Measurements from ENCODE around the gene EARS2.
"Not testable (repeated sequence)": the region's sequence is repeated elsewhere in the genome, so short reads cannot be mapped to it uniquely, and the experiment has no call there.

Gene EARS2

DNA sequence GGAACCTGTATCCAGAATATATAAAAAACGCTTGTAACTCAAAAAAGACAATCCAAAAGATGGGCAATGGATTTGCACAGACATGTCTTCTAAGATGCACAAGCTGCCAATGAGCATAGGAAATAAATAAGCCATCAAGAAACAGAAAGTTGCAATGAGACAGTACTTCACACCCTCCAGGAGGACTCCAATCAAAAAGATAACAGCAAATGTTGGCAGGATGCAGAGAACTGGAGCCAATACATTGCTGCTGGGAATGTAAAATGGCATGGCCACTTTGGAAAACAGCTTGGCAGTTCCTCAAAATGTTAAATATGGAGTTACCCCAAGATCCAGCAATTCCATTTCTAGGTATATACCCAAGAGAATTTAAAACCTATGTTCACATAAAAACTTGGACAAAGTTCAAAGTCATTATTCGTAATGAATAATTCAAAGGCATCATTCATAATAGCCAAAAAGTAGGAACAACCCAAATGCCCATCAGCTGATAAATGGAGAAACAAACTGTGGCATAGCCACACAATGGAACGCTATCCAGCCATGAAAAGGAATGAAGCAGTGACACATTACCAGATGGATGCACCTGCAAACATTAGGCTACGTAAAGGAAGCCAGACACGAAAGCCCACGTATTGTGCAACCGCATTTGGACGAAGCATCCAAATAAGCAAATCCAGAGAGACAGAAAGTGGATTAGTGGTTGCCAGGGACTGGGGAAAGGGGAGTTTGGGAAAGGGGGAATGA lies 72.5 kb downstream of the EARS2 start:
- DNase-seq = no peak

DNA sequence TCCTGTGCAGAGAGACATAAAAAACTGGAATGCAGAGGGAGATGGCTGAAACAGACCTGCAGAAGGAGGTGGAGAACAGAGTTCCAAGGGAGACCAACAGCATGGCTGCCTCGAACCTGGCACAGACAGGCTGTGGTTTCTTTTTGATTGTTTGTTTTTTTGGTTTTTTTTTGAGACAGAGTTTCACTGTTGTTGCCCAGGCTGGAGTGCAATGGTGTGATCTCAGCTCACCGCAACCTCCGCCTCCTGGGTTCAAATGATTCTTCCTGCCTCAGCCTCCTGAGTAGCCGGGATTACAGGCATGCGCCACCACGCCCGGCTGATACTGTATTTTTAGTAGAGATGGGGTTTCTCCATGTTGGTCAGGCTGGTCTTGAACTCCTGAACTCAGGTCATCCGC lies 73.7 kb downstream of the EARS2 start:
- not testable (repeated sequence) for DNase-seq

DNA sequence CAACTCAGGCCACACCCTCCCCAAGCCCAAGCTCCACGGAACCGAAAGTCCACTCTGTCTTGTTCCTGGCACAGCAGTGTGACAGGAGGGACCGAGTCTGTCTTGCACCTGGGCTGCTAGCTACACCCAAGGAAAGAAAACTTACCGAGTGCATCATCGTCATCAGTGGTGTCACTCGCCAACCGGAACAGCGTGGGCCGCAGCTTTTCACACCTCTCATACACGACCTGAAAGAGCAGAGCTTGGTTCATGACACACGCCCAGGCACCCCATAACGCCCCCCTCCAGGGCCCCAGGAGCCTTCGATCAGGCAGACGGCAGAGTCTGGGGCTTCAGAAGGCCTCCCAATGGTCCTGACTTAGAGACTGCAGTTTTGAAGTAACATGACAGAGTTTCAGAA lies 74.4 kb downstream of the EARS2 start:
- no peak for DNase-seq

GRCh38 chr16:23480257-23480656 lies 76.9 kb downstream of the EARS2 start:
- DNase-seq = no peak

DNA sequence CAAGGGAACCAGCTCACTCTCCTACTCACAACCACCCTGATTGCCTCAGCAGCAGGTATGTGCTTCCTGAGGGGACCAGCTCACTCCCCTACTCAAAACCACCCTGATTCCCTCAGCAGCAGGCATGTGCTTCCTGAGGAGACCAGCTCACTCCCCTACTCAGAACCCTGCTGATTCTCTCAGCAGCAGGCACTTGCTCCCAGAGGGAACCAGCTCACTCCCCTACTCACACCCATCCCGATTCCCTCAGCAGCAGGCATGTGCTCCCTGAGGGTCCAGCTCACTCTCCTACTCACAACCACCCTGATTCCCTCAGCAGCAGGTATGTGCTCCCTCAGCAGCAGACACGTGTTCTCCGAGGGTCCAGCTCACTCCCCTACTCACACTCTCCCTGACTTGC lies 78.0 kb downstream of the EARS2 start:
- no peak for DNase-seq

GRCh38 chr16:23478566-23478965 lies 78.6 kb downstream of the EARS2 start:
- no peak for DNase-seq

GRCh38 chr16:23476289-23476688 lies 80.9 kb downstream of the EARS2 start:
- no peak for DNase-seq

All from nucleus accumbens (tissue), 56 donors.